NCI-H187 treated with DMSO at 0.1 percent for 48 hours (cell line): ENCODE measurements around the gene CHST11.

Experiments
- DNase-seq: peaks from one replicate; lab custom pipeline; 2025; lab: John Stamatoyannopoulos, UW

Gene CHST11

GRCh38 chr12:104721039-104721405 is 264.3 kb downstream of the CHST11 start:
- DNase-seq: no peak

- no peak for DNase-seq
Observed at GRCh38 chr12:104721936-104722335, 265.2 kb downstream of the CHST11 start.

- no peak for DNase-seq
Observed at GRCh38 chr12:104722601-104723534, 266.1 kb downstream of the CHST11 start.

GRCh38 chr12:104723895-104724294 is 267.1 kb downstream of the CHST11 start:
- no peak for DNase-seq

- DNase-seq: no peak
Observed at GRCh38 chr12:104724992-104725585, 268.3 kb downstream of the CHST11 start.

- no peak for DNase-seq
Observed at GRCh38 chr12:104725610-104726009, 268.9 kb downstream of the CHST11 start.

GRCh38 chr12:104727726-104728465 is 271.1 kb downstream of the CHST11 start:
- DNase-seq: no peak

- DNase-seq: no peak
Observed at GRCh38 chr12:104729091-104729490, 272.3 kb downstream of the CHST11 start.

GRCh38 chr12:104729610-104730446 is 273.1 kb downstream of the CHST11 start:
- DNase-seq: no peak

GRCh38 chr12:104730763-104731162 is 274.0 kb downstream of the CHST11 start:
- no peak for DNase-seq

GRCh38 chr12:104733717-104734175 is 277.0 kb downstream of the CHST11 start:
- no peak for DNase-seq

GRCh38 chr12:104734541-104735095 is 277.9 kb downstream of the CHST11 start:
- DNase-seq: no peak

- no peak for DNase-seq
Observed at GRCh38 chr12:104735801-104736200, 279.1 kb downstream of the CHST11 start.

GRCh38 chr12:104736307-104736706 is 279.6 kb downstream of the CHST11 start:
- no peak for DNase-seq

GRCh38 chr12:104737113-104737512 is 280.4 kb downstream of the CHST11 start:
- DNase-seq: no peak

- DNase-seq: no peak
Observed at GRCh38 chr12:104737791-104738301, 281.1 kb downstream of the CHST11 start.

- peak; percentile 47 for DNase-seq
Observed at GRCh38 chr12:104738331-104738730, 281.6 kb downstream of the CHST11 start.

- DNase-seq: no peak
Observed at GRCh38 chr12:104738776-104739642, 282.3 kb downstream of the CHST11 start.

- no peak for DNase-seq
Observed at GRCh38 chr12:104740668-104741067, 283.9 kb downstream of the CHST11 start.

GRCh38 chr12:104741077-104741476 is 284.3 kb downstream of the CHST11 start:
- DNase-seq: no peak
